Colonic mucosa (tissue), 4 donors: Measurements from ENCODE around the gene KIF13A. TPM values are rescaled to one million over a fixed set of nuclear protein-coding genes. Genes with fewer than 3 reads are reported as not detected.
"Not testable (repeated sequence)": the region's sequence is repeated elsewhere in the genome, so short reads cannot be mapped to it uniquely, and the experiment has no call there.

ENCODE experiments used
- DNase-seq: peaks from one replicate; pipeline ENCODE4 v3.0.0-alpha.2; 2020
- H3K27ac ChIP-seq: fragments of 200-600 bp; one replicate; pipeline ENCODE4 v1.8.0; 2021
- H3K27me3 ChIP-seq: fragments of 200-600 bp; one replicate; pipeline ENCODE4 v1.8.0; 2021
- H3K36me3 ChIP-seq: fragments of 200-600 bp; one replicate; pipeline ENCODE4 v1.8.0; 2021
- H3K4me1 ChIP-seq: fragments of 200-600 bp; one replicate; pipeline ENCODE4 v1.8.0; 2021; ENCODE audit warnings: mild to moderate bottlenecking
- H3K4me3 ChIP-seq: fragments of 200-600 bp; one replicate; pipeline ENCODE4 v1.8.0; 2021
- H3K9ac ChIP-seq, 2 donors: one replicate each; pipeline ENCODE4 v1.7.0; 2013; ENCODE audit warnings: control low read depth in 2 of 2, low read depth in 2 of 2, low read length in 2 of 2
- H3K9me3 ChIP-seq: fragments of 200-600 bp; one replicate; pipeline ENCODE4 v1.8.0; 2021
- CTCF ChIP-seq: fragments of 200-600 bp; IDR thresholded peaks from one replicate; pipeline ENCODE4 v1.8.0; 2022; ENCODE audit warnings: antibody characterized with exemption, mild to moderate bottlenecking
- intact Hi-C: fragments of 100-400 bp; cut with DNase I; formaldehyde crosslinking; loops from one replicate; pipeline ENCODE4 v1.14.1; 2022
- total RNA-seq, 2 donors: library from RNA; stranded (reverse); fragmentation: NEBNext Ultra II Directional in 1 of 2; extraction: Animal tissue kit (Norgen Biotek cat#: 25700) in 1 of 2; gene quantifications; one replicate each; pipeline ENCODE4 v1.2.1, GENCODE V29; 2021
- donor health status: healthy.
- donor health status: DM: no; HTN: no; CAD: no.
- donor health status: DM: no; HTN: no; CAD: no.

The KIF13A gene
- total RNA-seq, 2 donors from 2014 or later, result 43.7 to 54.0 TPM

DNA sequence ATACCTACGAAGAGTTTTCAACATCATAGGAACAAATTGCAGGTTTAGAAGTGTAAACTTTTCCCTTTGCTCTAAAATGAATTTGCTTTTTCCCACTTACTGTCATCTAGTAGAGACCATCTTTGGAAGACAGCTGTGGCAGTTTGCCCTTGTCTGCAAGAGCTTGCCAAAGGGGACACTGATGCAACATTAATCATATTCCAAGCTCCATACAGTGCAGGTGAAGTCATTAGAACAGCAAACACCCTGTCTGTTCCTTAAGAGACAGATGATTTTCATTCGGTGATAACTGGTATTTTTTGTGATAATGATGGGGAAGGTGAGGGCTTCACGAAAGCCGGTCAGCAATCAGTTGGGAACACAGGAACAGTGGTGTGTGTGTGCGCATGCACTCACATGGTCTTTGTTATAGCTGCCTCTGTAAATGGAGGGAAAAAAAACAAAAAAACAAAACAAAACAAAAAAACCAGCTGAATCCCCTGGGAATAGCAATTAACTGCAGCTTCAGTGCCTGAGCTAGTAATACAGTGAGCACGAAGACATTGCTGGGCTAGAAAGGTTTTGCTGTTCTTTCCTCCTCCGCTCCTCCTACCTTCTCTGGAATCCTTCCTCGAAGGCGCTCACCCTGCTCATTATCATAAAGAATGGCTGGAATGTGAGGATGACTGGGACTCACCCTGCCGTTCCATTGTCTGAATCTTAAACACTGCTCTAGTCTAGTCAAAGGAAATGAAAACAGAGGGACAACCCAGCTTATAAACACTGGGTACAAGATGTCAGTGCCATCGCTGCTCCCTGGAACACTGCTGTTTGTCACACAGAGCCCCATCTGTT lies 35.2 kb upstream of the KIF13A start:
- TF ChIP-seq CTCF, result no peak
- H3K9ac ChIP-seq, result no peak overlapping the region
- no peak overlapping the region for H3K4me3 ChIP-seq
- no peaks in the 10 kb centered on the region for H3K9me3 ChIP-seq
- H3K27me3 ChIP-seq, result no peaks in the 10 kb centered on the region
- H3K27ac ChIP-seq, result no peak overlapping the region
- H3K4me1 ChIP-seq, result no peaks in the 10 kb centered on the region
- no peak for DNase-seq
- no peaks in the 10 kb centered on the region for H3K36me3 ChIP-seq
- intact Hi-C loops, result no loop called here

DNA sequence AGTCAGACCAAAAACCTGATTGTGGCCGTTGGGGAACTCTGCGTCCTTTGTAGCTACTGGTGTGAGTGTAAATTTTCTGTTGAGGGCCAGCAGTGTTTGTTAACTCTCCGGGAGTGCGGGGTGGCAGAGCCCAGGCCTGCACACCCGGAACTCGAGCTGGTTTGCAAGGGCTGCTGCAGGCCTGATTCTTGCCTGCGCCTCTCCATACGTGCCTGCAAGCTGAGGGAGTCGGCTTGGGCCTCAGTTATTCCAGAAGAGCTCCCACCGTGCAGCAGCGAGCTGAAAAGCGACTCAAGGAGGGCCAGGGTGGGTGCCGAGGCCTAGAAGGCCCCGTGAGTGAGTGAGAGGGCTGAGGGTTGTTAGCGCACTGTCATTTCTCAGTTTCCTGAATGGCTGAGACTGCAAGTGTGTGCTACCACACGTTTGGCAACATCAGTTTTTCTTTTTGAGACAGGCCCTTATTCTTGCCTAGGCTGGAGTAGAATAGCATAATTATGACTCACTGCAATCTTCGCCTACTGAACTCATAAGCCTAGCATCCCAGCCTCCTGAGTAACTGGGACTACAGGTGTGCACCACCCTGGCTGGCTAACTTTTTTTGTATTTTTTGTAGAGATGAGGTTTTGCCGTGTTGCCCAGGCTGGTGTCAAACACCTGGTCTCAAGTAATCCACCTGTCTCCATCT lies 33.9 kb upstream of the KIF13A start:
- no peak for TF ChIP-seq CTCF
- Histone ChIP-seq H3K36me3 (no peaks in the 10 kb centered on the region), H3K27me3 (no peaks in the 10 kb centered on the region), H3K4me1 (no peaks in the 10 kb centered on the region), H3K9ac (no peak overlapping the region), H3K9me3 (no peaks in the 10 kb centered on the region), H3K4me3 (no peak overlapping the region), H3K27ac (no peak overlapping the region)
- intact Hi-C loops, result no loop called here
- no peak for DNase-seq

DNA sequence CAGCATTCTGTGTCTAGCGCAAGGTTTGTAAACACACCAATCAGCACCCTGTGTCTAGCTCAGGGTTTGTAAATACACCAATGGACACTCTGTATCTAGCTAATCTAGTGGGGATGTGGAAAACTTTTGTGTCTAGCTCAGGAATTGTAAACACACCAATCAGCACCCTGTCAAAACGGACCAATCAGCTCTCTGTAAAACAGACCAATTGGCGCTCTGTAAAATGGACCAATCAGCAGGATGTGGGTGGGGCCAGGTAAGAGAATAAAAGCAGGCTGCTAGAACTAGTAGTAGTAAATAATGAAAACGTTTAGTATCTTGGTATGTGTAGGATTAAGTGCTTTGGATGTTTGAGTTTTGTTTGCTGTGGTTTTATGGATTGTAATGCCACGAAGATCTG lies 33.1 kb upstream of the KIF13A start:
- H3K4me1 ChIP-seq, H3K4me3 ChIP-seq, H3K9ac ChIP-seq, H3K27me3 ChIP-seq, intact Hi-C loops, H3K27ac ChIP-seq, H3K9me3 ChIP-seq, DNase-seq, H3K36me3 ChIP-seq: not testable (repeated sequence)

DNA sequence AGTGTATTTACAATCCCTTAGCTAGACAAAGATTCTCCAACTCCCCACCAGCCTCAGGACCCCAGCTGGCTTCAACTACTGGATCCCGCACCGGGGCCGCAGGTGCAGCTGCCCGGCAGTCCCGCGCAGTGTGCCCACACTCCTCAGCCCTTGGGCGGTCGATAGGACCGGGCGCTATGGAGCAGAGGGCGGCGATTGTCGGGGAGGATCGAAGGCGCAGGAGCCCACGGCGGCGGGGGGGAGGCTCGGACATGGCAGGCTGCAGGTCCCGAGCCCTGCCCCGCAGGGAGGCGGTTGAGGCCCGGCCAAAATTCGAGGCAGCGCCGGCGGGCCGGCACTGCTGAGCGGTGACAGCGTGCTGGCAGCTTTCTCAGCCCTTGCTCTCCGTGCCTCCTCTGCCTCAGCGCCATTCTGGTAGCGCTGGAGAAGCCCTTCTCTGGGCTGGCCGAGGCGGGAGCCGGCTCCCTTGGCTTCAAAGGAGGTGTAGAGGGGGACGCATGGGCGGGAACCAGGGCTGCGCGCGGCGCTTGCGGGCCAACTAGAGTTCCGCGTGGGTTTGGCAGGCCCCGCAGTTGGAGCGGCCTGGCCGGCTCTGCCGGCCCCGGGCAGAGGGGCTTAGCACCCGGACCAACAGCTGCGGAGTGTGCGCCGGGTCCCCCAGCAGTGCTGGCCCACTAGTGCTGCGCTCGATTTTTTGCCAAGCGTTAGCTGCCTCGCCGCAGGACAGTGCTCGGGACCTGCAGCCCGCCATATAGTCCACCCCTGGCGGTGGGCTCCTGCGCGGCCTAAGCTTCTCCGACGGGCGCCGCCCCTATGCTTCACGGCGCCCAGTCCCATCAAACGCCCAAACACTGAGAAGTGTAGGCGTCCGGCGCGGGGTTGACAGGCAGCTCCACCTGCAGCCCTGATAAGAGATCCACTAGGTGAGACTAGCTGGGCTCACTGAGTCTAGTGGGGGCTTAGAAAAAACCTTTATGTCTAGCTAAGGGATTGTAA lies 32.4 kb upstream of the KIF13A start:
- DNase-seq, result no peak
- Histone ChIP-seq H3K27ac (no peak overlapping the region), H3K27me3 (no peaks in the 10 kb centered on the region), H3K36me3 (no peaks in the 10 kb centered on the region), H3K4me3 (no peak overlapping the region), H3K9ac (no peak overlapping the region), H3K9me3 (no peaks in the 10 kb centered on the region), H3K4me1 (no peaks in the 10 kb centered on the region)
- intact Hi-C loops, result no loop called here
- TF ChIP-seq CTCF, result no peak

GRCh38 chr6:18019133-18019532 lies 31.7 kb upstream of the KIF13A start:
- H3K27ac ChIP-seq, H3K4me1 ChIP-seq, H3K36me3 ChIP-seq, H3K9me3 ChIP-seq, H3K9ac ChIP-seq, H3K4me3 ChIP-seq, H3K27me3 ChIP-seq, DNase-seq, intact Hi-C loops: not testable (repeated sequence)

DNA sequence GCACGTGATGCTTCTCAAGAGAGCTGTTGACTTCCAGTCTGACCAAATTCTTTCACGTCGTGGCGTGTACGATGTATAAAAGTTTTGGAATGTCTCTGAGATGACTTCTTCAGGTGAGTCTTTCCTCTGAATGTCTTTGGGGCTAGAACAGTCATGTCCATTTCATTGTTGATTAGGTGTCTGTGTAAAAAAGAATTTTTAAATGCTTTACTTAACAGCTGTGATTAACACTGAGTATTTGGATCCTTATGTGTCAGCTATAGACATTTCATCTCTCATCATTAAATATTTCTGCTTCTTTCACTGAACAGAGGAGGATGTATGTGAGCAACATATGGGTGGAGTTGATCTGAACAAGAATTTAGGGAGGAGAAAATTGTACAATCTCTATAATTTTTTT lies 29.3 kb upstream of the KIF13A start:
- Histone ChIP-seq H3K4me1 (no peaks in the 10 kb centered on the region), H3K9ac (no peak overlapping the region), H3K4me3 (no peak overlapping the region), H3K9me3 (no peaks in the 10 kb centered on the region), H3K27ac (no peak overlapping the region), H3K36me3 (no peaks in the 10 kb centered on the region), H3K27me3 (no peaks in the 10 kb centered on the region)
- TF ChIP-seq CTCF, result no peak
- DNase-seq, result no peak
- intact Hi-C loops, result no loop called here
